Middle frontal gyrus (tissue), 1 donor: Measurements from ENCODE around the gene PRR36.

ENCODE experiments used
- DNase-seq: peaks from one replicate; pipeline ENCODE4 v3.0.0-alpha.2; 2015; ENCODE audit warnings: low spot score; ENCODE audit errors: extremely low spot score

Gene PRR36

DNA sequence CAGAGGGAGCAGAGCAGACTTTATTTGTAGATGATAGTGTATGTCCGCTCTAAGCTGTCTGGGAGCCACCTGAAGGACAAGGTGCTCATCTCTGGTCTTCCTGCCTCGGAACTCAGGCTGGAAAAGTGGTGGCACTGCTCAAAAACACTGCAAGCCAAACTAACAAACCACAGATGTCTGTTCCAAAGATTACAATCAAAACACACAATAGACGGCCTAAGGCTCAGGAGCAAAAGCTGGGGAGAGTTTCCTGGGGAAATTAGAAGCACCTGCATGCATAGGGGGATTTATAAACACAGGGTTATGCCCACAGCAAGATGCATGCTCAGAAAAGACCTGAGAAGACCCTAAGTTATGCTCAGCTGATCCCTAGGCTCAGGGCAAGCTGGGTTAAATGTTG lies 53.6 kb downstream of the PRR36 start:
- no peak for DNase-seq

DNA sequence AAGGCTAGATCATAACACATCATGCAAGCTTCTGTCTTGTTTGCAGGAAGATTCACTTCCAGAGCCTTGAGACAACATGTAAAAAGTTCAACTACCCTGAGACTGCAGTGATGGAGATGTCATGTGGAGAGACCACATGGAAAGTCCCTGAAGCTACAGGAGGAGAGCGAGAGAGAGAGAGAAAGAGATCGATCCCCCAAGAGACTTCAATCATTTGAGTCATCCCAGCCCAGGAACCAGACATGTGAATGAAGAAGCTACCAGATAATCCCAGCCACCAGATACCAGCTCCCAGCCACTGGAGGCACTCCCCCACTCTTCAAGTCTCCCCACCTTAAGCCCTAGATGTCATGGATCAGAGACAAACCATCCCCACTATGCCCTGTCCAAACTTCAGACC lies 54.9 kb downstream of the PRR36 start:
- no peak for DNase-seq

DNA sequence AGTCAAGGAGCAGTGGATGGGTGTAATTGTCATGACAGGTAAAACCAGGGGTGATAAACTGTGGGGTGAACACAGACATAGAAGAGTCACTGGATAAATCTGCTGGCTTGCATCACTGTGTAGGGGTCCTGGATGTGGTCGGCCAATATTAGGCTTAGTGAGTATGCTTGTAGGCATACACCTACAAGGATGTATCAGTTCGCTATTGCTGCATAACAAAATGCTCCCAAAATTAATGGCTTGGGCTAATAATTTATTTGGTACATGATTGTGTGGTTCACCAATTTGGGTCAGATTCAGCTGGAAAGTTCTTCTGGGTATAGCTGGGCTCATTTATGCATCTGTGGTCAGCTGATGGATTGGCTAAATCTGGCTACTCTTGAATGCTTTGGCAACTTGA lies 55.4 kb downstream of the PRR36 start:
- DNase-seq = no peak
